ENCODE results near the gene YTHDF1.
"Not testable (repeated sequence)": the region's sequence is repeated elsewhere in the genome, so short reads cannot be mapped to it uniquely, and the experiment has no call there.

YTHDF1 gene

DNA sequence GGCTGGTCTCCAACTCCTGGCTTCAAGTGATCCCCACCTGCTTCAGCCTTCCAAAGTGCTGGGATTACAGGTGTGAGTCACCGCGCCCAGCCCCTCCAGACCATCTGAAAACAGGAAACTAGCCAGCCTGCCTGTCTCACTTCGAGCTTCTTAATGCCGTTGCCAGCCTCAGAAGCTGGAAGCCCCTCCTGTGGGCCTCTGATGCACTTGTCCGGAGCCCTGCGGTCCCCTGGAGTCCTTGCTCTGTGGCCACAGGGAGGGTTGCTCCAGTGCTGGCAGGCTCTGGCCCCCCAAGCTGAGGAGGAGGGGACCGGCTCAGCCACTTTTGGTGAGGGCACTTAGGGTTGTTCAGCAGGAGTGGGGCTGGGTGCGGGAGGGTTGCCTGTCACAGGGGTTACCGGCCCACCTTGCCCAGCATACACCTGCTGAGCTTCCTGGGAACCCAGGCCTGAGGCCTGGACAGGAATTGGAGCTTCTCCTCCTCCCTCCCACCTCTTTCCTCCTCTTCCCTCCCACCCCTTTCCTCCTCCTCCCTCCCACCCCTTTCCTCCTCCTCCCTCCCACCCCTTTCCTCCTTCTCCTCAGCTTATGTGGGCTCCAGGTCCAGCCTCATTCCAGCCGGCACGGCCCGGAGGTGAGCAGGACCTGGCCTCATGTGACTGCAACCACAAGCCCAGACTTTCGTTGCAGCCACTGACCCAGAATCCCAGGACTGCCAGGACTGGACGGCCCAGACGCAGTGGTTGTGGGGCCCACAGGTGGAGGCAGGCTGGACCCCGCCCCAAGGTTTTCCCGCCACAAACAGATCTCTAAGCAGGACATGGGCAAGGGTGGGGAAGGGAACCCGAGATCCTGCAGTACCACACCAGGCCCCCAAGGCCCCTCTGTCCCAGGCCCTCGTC is 10.4 kb upstream of the YTHDF1 start:
- no peak for DNase-seq (ENCODE audit: low read depth)

DNA sequence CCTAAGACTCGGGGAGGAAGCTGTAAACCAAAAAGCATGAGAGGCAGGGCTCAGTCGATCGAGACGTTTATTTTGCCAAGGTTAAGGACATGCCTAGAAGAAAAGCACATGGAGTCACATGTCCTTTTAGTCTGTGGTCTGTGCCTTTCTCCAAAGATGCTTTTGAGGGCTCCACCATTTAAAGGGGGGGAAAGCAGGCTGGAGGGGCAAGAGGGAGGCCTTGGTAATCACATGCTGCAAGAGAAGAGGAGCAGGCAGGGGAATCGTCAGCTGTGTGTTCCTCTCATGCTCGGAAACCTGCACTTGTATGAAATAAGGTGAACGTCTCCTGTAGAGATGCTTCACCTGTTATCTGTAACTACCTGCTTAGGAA is 9.1 kb upstream of the YTHDF1 start:
- no peak for DNase-seq (ENCODE audit: low read depth)

DNA sequence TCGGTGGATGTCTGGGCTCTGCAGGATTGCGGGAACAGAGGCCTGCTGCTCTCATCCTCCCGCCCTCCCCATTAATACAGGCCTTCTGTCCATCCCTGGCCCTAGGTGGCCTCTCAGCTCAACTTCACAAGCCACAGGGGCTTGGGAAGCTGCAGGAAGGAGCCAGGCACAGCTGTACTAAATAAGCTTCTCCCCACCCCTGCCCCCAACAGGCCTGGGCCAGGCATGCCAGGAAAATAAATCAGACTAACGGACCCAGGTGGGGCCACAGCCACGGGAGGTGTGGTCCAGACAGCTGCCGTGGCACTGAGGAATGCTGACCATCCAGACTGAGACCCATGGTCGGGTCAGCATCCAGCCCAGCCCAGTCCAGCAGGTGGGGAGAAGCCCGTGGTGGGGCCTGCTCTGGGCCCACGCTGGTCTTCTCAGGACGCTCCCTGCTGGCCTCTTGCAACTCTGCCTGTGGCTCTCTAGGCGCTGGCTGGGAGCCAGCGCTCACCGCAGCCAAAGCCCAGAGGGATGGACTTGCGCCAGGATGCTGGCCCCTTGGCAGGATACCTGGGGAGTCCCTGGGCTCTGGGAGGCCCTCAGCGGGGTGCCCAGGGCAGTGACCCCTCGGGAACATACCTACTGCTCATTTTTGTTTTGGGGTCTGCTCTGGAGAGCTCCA is 8.6 kb upstream of the YTHDF1 start:
- no peak for DNase-seq (ENCODE audit: low read depth)

- no peak for DNase-seq (ENCODE audit: low read depth)
Measured at GRCh38 chr20:63223826-63224207, 7.9 kb upstream of the YTHDF1 start.

DNA sequence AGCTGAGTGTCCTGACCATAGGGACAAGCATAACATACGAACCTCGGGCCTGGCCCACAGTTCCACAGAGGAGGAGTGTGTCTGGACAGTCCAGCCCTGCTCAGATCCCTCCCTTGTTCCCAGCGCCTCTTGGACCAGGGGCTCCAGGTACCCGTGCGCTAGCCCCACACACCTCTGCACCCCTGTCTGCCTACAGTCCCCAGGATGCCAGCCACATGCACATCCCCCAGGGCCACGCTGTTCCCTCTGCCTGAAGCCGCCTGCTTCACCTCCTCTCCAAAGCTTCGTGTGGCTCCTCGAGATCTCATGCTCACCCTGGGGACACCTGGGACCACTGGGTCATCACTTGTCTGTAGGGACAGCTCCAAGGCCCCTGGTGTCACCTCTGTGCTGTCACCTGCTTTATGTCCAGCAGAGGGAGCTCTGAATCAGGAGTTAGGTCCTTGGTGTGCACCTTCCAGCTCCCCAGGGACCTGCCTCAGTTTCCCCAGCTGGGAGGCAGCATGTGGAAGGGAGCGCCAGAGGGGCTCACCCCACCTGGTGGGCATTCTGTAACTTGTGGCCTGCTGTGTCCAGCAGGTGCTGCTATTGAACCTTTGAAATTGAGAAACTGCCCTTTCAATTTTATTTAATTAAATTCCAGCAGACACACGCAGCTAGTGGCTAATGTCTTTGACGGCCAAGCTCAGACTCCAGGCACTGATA is 7.3 kb upstream of the YTHDF1 start:
- peak; percentile 30 for DNase-seq (ENCODE audit: low read depth)

- DNase-seq (ENCODE audit: low read depth) = no peak
Measured at GRCh38 chr20:63222541-63222940, 6.6 kb upstream of the YTHDF1 start.

DNA sequence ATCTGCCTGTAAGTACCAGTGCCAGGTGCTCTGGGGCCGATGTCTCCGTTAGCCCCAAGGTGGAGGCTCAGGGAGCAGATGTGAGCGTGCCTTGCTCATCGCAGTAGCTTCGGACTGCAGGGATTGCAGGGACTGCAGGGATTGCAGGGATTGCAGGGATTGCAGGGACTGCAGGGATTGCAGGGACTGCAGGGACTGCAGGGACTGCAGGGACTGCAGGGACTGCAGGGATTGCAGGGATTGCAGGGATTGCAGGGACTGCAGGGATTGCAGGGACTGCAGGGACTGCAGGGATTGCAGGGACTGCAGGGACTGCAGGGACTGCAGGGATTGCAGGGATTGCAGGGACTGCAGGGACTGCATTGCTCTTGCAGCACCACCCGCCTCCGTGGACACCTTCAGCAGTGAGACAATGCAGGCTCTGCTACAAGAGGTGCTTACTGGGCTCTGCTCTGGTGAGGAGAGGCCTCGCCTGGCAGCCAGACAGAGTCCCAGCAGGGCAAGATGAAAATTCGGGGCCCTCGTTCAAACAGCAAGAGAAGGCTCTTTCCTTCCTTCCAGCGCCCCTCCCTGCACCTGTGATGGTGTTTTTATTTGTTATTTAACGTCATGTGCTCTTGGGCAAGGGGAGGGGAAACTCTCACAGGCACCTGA is 5.6 kb upstream of the YTHDF1 start:
- DNase-seq (ENCODE audit: low read depth) = not testable (repeated sequence)

DNA sequence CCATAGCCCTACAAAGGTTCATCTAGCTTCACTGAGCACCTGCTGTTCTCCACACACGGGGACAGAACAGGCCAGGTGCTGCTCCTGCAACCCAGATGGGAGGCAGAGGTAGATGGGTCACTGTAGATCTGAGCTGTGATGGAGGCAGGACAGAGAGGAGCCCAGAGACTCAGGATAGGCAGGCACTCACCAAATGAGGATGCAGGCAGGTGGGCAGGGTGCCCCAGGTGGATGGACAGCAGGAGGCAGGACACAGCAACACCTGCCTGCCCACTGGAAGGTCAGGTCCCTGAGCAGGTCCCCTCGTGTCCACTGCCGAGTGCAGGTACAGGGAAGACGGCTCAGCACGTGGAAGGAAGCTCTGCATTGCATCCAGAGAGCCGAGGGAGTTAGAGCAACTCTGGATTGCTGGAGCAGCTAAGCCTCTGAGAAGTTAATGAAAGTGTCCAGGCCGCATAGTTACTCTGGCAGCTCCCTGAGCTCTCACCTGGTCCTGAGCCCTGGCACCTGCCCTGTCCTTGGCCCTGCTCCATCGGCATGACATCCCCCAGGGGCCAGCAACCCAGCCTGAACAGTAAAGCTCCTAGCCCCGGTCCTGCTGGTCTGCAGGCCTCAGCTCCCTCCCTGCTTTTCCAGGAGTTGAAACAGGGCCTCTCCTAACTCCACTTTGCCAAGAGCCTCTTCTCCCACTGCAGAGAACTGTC is 4.9 kb upstream of the YTHDF1 start:
- DNase-seq (ENCODE audit: low read depth) = no peak

DNA sequence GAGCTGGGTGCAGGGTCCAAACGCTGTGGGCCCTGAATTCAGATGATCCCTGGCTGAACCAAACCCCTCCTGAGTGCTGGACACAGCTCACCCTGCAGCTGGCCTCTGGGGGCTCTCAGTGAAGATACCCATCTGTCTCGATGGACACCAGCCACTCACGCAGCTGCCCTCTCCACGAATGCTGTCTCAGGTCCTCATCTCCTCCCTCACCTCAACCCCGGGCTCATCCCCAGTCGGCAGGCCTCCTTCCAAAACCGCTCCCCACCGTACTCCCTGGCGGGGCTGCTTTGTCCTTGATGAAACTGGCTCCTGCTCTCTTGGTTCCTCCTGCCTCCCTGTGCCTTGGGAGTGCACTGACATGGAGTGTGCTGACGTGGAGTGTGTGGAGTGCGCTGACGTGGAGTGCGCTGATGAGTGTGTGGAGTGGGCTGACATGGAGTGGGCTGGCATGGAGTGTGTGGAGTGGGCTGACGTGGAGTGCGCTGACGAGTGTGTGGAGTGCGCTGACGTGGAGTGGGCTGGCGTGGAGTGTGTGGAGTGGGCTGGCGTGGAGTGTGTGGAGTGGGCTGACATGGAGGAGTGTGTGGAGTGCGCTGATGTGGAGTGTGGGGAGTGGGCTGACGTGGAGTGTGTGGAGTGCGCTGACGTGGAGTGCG is 4.1 kb upstream of the YTHDF1 start:
- no peak for DNase-seq (ENCODE audit: low read depth)

DNA sequence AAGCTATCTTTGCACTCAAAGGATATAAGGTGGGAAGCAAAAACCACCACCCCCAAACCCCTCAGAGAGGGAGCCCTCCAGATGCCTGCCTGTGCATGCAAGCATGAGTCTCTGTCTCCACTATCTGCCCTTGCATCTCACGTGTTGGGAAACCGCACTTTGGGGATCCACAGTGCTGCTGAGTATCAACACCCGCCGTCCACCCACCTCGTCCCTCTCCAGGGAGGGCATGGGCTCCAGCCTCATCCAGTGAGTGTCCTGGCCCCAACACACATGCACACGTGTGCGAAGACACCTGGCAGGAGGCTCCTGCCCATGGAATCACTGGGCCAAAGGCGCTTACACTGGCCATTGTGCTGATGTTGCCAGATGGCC is 3.5 kb upstream of the YTHDF1 start:
- DNase-seq (ENCODE audit: low read depth) = no peak

- no peak for DNase-seq (ENCODE audit: low read depth)
Measured at GRCh38 chr20:63218701-63219446, 2.9 kb upstream of the YTHDF1 start.

- no peak for DNase-seq (ENCODE audit: low read depth)
Measured at GRCh38 chr20:63217706-63218105, 1.8 kb upstream of the YTHDF1 start.

GRCh38 chr20:63216849-63217471 is 1.0 kb upstream of the YTHDF1 start:
- no peak for DNase-seq (ENCODE audit: low read depth)

DNA sequence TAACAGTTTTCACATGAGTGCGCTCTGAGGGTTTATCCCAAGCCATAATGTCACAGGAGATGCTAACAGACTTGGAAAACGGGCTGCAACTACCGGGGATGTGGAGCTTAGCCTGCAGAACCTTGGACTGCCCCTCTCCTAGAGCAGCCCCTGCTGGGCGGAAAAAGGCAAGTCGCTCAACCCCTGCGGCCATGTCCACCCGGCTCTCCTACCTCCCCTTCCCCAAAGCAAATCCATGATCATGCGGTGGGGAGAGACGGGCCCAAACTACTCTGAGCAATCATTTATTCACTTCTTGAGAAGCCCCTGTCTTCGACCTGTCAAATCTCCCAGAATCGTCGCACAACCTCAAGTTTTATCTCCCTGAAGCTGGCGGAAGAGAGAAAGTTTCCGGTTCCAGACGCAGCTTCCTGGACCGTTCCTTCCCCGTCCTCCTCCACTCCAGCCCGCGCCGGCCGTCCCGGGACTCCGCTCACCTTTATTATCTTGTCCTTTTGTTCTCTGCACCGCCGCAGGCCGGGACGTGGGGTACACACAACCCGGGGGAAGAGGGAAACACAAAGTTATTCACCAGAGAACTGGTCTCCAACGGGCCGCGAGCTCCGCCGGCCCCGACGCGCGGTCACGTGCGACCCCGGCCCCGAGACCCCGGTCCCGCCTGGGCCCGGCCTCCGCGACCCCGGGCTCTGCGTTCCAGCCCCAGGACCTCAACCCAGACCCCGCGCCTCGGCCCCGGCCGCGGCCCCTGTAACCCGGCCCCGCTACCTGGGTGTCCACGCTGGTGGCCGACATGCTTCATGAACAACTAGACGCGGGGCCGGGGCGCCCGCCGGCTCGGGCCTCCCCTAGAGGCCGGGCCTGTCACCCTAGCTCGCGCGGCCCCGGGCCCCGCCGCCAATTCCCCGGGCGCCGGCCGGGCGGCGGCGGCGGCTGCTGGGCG is 560 bp downstream of the YTHDF1 start:
- DNase-seq (ENCODE audit: low read depth) = peak; percentile 19

GRCh38 chr20:63214514-63214913 is 1.4 kb downstream of the YTHDF1 start:
- DNase-seq (ENCODE audit: low read depth) = no peak

DNA sequence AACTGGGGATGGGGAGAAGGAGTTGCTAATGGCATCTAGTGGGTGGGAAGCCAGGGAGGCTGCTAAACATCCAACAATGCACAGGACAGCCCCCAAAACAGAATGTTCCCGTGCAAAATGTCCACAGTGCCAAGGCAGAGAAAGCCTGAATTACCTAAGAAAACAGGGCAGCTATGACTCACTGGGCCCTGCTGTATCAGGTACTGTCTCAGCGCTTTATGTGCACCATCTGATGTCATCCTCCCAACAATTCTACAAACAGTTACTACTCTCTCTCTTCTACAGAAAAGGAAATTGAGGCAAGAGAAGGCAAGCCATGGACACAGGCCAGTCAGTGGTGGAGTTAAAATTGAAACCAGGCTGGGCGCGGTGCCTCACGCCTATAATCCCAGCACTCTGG is 3.1 kb downstream of the YTHDF1 start:
- no peak for DNase-seq (ENCODE audit: low read depth)

GRCh38 chr20:63212393-63212730 is 3.6 kb downstream of the YTHDF1 start:
- DNase-seq (ENCODE audit: low read depth) = no peak

- DNase-seq (ENCODE audit: low read depth) = no peak
Measured at GRCh38 chr20:63210011-63210605, 5.8 kb downstream of the YTHDF1 start.
